ENCODE measurements around the gene FRMD5. TPM values are rescaled to one million over a fixed set of nuclear protein-coding genes. Genes with fewer than 3 reads are reported as not detected.

Gene FRMD5
- polyA plus RNA-seq, 4 donors: 0.49 to 1.1 (median 0.81) TPM; not detected in 1

DNA sequence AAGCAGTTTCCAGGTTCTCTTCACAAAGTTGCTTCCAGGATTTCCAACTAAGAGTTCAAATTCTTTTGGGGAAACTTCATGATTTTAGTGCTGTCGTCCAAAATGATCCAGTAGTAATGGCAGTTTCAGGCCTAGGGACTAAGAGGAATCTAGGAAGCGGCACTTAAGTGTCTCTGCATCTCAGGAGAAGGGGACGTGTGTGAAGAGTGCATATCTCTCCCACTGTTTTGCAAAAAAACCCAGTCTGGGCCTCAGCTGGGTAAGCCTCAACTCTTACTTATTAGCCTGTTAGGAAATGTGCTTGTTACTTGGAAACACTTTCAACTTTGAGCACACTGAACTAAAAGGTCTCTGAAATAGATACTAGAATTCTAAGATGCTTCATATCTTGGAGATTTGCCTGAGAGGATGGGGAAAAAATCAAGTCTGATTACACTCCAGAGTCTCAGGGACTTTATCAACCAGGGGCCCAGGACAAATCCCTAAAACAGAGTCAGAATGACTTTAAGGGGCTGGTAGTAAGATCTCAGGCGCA lies 286.5 kb downstream of the FRMD5 start:
- no peak overlapping the region for H3K4me3 ChIP-seq (ENCODE audit: low read depth in 1 of 3, low read length in 3 of 3)
- H3K4me1 ChIP-seq (ENCODE audit: control insufficient read depth in 3 of 3, insufficient read depth in 2 of 3, low read depth in 1 of 3, low read length in 2 of 3): no peaks in the 10 kb centered on the region
- H3K36me3 ChIP-seq (ENCODE audit: control insufficient read depth in 3 of 3, insufficient read depth in 2 of 3, low read depth in 1 of 3, low read length in 3 of 3): no peaks in the 10 kb centered on the region
- DNase-seq (no peak), FAIRE-seq (no peak)
- no peaks in the 10 kb centered on the region for H3K27me3 ChIP-seq (ENCODE audit: control insufficient read depth in 3 of 3, insufficient read depth in 3 of 3, low read length in 3 of 3)
- 71 to 94% (median 94%) methylated on average over 4 of the region's 4 CpGs for WGBS, 3 donors
- no peak overlapping the region for H3K27ac ChIP-seq (ENCODE audit: low read depth in 1 of 3, low read length in 2 of 3)
- no peaks in the 10 kb centered on the region for H3K9me3 ChIP-seq (ENCODE audit: control insufficient read depth in 2 of 2, insufficient read depth in 1 of 2, low read depth in 1 of 2, low read length in 1 of 2)

GRCh38 chr15:43905755-43906154 lies 289.3 kb downstream of the FRMD5 start:
- Histone ChIP-seq H3K9me3 (ENCODE audit: control insufficient read depth in 2 of 2, insufficient read depth in 1 of 2, low read depth in 1 of 2, low read length in 1 of 2) (no peaks in the 10 kb centered on the region), H3K36me3 (ENCODE audit: control insufficient read depth in 3 of 3, insufficient read depth in 2 of 3, low read depth in 1 of 3, low read length in 3 of 3) (no peaks in the 10 kb centered on the region), H3K4me1 (ENCODE audit: control insufficient read depth in 3 of 3, insufficient read depth in 2 of 3, low read depth in 1 of 3, low read length in 2 of 3) (no peaks in the 10 kb centered on the region), H3K27me3 (ENCODE audit: control insufficient read depth in 3 of 3, insufficient read depth in 3 of 3, low read length in 3 of 3) (no peaks in the 10 kb centered on the region), H3K4me3 (ENCODE audit: low read depth in 1 of 3, low read length in 3 of 3) (no peak overlapping the region), H3K27ac (ENCODE audit: low read depth in 1 of 3, low read length in 2 of 3) (no peak overlapping the region)
- WGBS, 3 donors: 93 to 94% (median 93%) methylated on average over 7 of the region's 7 CpGs
- no peak for DNase-seq
- no peak for FAIRE-seq

GRCh38 chr15:43903864-43904290 lies 291.2 kb downstream of the FRMD5 start:
- H3K4me1 ChIP-seq (ENCODE audit: control insufficient read depth in 3 of 3, insufficient read depth in 2 of 3, low read depth in 1 of 3, low read length in 2 of 3): no peaks in the 10 kb centered on the region

DNA sequence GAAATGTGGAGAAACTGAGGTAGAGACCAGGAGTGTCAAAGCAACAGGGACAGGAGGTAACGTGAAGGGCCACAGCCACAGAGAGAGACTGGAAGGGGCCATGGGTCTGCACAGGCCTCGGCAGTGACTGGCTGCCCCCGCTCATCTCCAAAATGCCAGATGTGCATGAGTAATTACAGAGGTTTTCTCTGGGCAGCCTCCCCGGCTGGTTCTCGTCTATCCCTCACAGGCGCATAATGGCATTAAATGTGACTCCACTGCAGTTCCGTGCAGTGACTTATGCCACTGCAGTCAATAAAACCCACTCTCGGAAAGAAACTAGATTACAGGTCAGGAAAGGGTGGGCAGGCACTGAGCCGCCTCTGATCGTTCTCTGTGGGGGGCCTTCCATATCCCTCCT lies 293.6 kb downstream of the FRMD5 start:
- H3K4me1 ChIP-seq (ENCODE audit: control insufficient read depth in 3 of 3, insufficient read depth in 2 of 3, low read depth in 1 of 3, low read length in 2 of 3): no peaks in the 10 kb centered on the region
- no peaks in the 10 kb centered on the region for H3K36me3 ChIP-seq (ENCODE audit: control insufficient read depth in 3 of 3, insufficient read depth in 2 of 3, low read depth in 1 of 3, low read length in 3 of 3)
- 86 to 96% (median 89%) methylated on average over 10 of the region's 10 CpGs for WGBS, 3 donors
- FAIRE-seq (no peak), DNase-seq (no peak)
- H3K27me3 ChIP-seq (ENCODE audit: control insufficient read depth in 3 of 3, insufficient read depth in 3 of 3, low read length in 3 of 3): no peaks in the 10 kb centered on the region
- H3K4me3 ChIP-seq (ENCODE audit: low read depth in 1 of 3, low read length in 3 of 3): no peak overlapping the region
- no peak overlapping the region for H3K27ac ChIP-seq (ENCODE audit: low read depth in 1 of 3, low read length in 2 of 3)
- no peaks in the 10 kb centered on the region for H3K9me3 ChIP-seq (ENCODE audit: control insufficient read depth in 2 of 2, insufficient read depth in 1 of 2, low read depth in 1 of 2, low read length in 1 of 2)

More at GRCh38 chr15:43903864-43904290, 291.2 kb downstream of the FRMD5 start:
- H3K27ac ChIP-seq (ENCODE audit: low read depth in 1 of 3, low read length in 2 of 3): no peak overlapping the region
- WGBS, 3 donors: 26 to 47% (median 38%) methylated on average over 8 of the region's 8 CpGs
- H3K4me3 ChIP-seq (ENCODE audit: low read depth in 1 of 3, low read length in 3 of 3): no peak overlapping the region
- DNase-seq (peak; percentile 57 to 71), FAIRE-seq (no peak)
- no peaks in the 10 kb centered on the region for H3K36me3 ChIP-seq (ENCODE audit: control insufficient read depth in 3 of 3, insufficient read depth in 2 of 3, low read depth in 1 of 3, low read length in 3 of 3)
- no peaks in the 10 kb centered on the region for H3K27me3 ChIP-seq (ENCODE audit: control insufficient read depth in 3 of 3, insufficient read depth in 3 of 3, low read length in 3 of 3)
- no peaks in the 10 kb centered on the region for H3K9me3 ChIP-seq (ENCODE audit: control insufficient read depth in 2 of 2, insufficient read depth in 1 of 2, low read depth in 1 of 2, low read length in 1 of 2)

- H3K9me3 ChIP-seq (ENCODE audit: control insufficient read depth in 2 of 2, insufficient read depth in 1 of 2, low read depth in 1 of 2, low read length in 1 of 2): no peaks in the 10 kb centered on the region
- WGBS, 3 donors: 88 to 100% (median 100%) methylated on average over 1 of the region's 1 CpG
- H3K36me3 ChIP-seq (ENCODE audit: control insufficient read depth in 3 of 3, insufficient read depth in 2 of 3, low read depth in 1 of 3, low read length in 3 of 3): no peaks in the 10 kb centered on the region
- DNase-seq (no peak), FAIRE-seq (no peak)
- H3K4me3 ChIP-seq (ENCODE audit: low read depth in 1 of 3, low read length in 3 of 3): no peak overlapping the region
- H3K27ac ChIP-seq (ENCODE audit: low read depth in 1 of 3, low read length in 2 of 3): no peak overlapping the region
- H3K4me1 ChIP-seq (ENCODE audit: control insufficient read depth in 3 of 3, insufficient read depth in 2 of 3, low read depth in 1 of 3, low read length in 2 of 3): no peaks in the 10 kb centered on the region
- H3K27me3 ChIP-seq (ENCODE audit: control insufficient read depth in 3 of 3, insufficient read depth in 3 of 3, low read length in 3 of 3): no peaks in the 10 kb centered on the region
Measured at GRCh38 chr15:43900996-43901395, 294.1 kb downstream of the FRMD5 start.

- FAIRE-seq: no peak
- H3K27ac ChIP-seq (ENCODE audit: low read depth in 1 of 3, low read length in 2 of 3): no peak overlapping the region
- H3K4me1 ChIP-seq (ENCODE audit: control insufficient read depth in 3 of 3, insufficient read depth in 2 of 3, low read depth in 1 of 3, low read length in 2 of 3): no peaks in the 10 kb centered on the region
- H3K36me3 ChIP-seq (ENCODE audit: control insufficient read depth in 3 of 3, insufficient read depth in 2 of 3, low read depth in 1 of 3, low read length in 3 of 3): no peaks in the 10 kb centered on the region
- H3K4me3 ChIP-seq (ENCODE audit: low read depth in 1 of 3, low read length in 3 of 3): no peak overlapping the region
- no peaks in the 10 kb centered on the region for H3K27me3 ChIP-seq (ENCODE audit: control insufficient read depth in 3 of 3, insufficient read depth in 3 of 3, low read length in 3 of 3)
- no peak for DNase-seq
- no peaks in the 10 kb centered on the region for H3K9me3 ChIP-seq (ENCODE audit: control insufficient read depth in 2 of 2, insufficient read depth in 1 of 2, low read depth in 1 of 2, low read length in 1 of 2)
- WGBS, 3 donors: 79 to 85% (median 84%) methylated on average over 5 of the region's 5 CpGs
Measured at GRCh38 chr15:43899928-43900327, 295.1 kb downstream of the FRMD5 start.

DNA sequence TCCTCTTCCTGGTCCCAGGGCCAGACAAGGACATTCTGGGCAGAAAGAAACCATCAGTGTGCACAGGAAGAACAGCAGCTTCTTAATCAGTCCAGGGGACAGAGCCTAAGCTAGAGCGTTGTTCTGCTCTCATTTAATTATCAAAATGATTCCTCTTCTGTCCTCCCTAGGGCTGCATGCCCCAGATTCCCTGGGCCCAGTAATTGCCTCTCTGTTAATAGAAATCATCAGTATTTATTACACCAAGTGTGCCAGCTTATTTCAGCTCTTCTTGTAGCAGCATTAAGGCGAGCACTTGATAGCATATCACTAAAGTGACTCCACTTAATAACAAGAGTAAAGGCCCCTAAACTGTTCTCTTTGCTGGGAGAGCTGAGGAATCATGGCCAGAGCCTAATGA lies 296.2 kb downstream of the FRMD5 start:
- H3K27ac ChIP-seq (ENCODE audit: low read depth in 1 of 3, low read length in 2 of 3): no peak overlapping the region
- no peaks in the 10 kb centered on the region for H3K27me3 ChIP-seq (ENCODE audit: control insufficient read depth in 3 of 3, insufficient read depth in 3 of 3, low read length in 3 of 3)
- H3K9me3 ChIP-seq (ENCODE audit: control insufficient read depth in 2 of 2, insufficient read depth in 1 of 2, low read depth in 1 of 2, low read length in 1 of 2): no peaks in the 10 kb centered on the region
- DNase-seq: no peak
- no peak overlapping the region for H3K4me3 ChIP-seq (ENCODE audit: low read depth in 1 of 3, low read length in 3 of 3)
- no peaks in the 10 kb centered on the region for H3K4me1 ChIP-seq (ENCODE audit: control insufficient read depth in 3 of 3, insufficient read depth in 2 of 3, low read depth in 1 of 3, low read length in 2 of 3)
- H3K36me3 ChIP-seq (ENCODE audit: control insufficient read depth in 3 of 3, insufficient read depth in 2 of 3, low read depth in 1 of 3, low read length in 3 of 3): no peaks in the 10 kb centered on the region
- WGBS, 3 donors: 59 to 90% (median 76%) methylated on average over 2 of the region's 2 CpGs
- no peak for FAIRE-seq

GRCh38 chr15:43896543-43896942 lies 298.5 kb downstream of the FRMD5 start:
- no peak overlapping the region for H3K4me3 ChIP-seq (ENCODE audit: low read depth in 1 of 3, low read length in 3 of 3)
- FAIRE-seq: no peak
- no peak overlapping the region for H3K27ac ChIP-seq (ENCODE audit: low read depth in 1 of 3, low read length in 2 of 3)
- WGBS, 3 donors: 94 to 100% (median 97%) methylated on average over 1 of the region's 1 CpG
- DNase-seq: no peak
- no peaks in the 10 kb centered on the region for H3K27me3 ChIP-seq (ENCODE audit: control insufficient read depth in 3 of 3, insufficient read depth in 3 of 3, low read length in 3 of 3)
- H3K36me3 ChIP-seq (ENCODE audit: control insufficient read depth in 3 of 3, insufficient read depth in 2 of 3, low read depth in 1 of 3, low read length in 3 of 3): no peaks in the 10 kb centered on the region
- no peaks in the 10 kb centered on the region for H3K9me3 ChIP-seq (ENCODE audit: control insufficient read depth in 2 of 2, insufficient read depth in 1 of 2, low read depth in 1 of 2, low read length in 1 of 2)
- no peaks in the 10 kb centered on the region for H3K4me1 ChIP-seq (ENCODE audit: control insufficient read depth in 3 of 3, insufficient read depth in 2 of 3, low read depth in 1 of 3, low read length in 2 of 3)

DNA sequence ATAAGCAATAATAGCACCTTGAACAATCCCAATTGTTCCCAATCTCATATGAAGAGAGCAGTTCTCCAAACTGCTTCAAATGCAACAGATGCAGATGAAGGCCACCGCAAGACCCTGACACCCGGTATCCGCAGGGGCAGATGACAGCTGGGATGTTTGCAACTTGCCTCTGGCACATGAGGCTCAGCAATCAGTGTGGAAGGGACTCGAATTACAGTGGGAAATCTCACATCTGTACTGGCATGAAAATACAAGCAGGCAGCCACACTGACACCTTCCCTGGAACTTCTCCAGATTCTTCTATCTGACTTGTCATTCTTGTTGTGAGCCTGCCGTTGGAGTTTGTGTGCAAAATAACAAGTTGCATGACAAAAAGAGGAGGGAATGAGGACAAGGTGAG lies 299.5 kb downstream of the FRMD5 start:
- no peak for DNase-seq
- 61 to 71% (median 68%) methylated on average over 5 of the region's 5 CpGs for WGBS, 3 donors
- FAIRE-seq: no peak

More for the DNA sequence above, 299.5 kb downstream of the FRMD5 start:
- H3K27me3 ChIP-seq (ENCODE audit: control insufficient read depth in 3 of 3, insufficient read depth in 3 of 3, low read length in 3 of 3): no peaks in the 10 kb centered on the region
- no peaks in the 10 kb centered on the region for H3K4me1 ChIP-seq (ENCODE audit: control insufficient read depth in 3 of 3, insufficient read depth in 2 of 3, low read depth in 1 of 3, low read length in 2 of 3)
- no peak overlapping the region for H3K27ac ChIP-seq (ENCODE audit: low read depth in 1 of 3, low read length in 2 of 3)
- H3K4me3 ChIP-seq (ENCODE audit: low read depth in 1 of 3, low read length in 3 of 3): no peak overlapping the region
- no peaks in the 10 kb centered on the region for H3K36me3 ChIP-seq (ENCODE audit: control insufficient read depth in 3 of 3, insufficient read depth in 2 of 3, low read depth in 1 of 3, low read length in 3 of 3)
- H3K9me3 ChIP-seq (ENCODE audit: control insufficient read depth in 2 of 2, insufficient read depth in 1 of 2, low read depth in 1 of 2, low read length in 1 of 2): no peaks in the 10 kb centered on the region

All from small intestine (tissue), 7 donors.